Motor neuron (in vitro differentiated cells): ENCODE measurements around the gene LCN10. TPM values are rescaled to one million over a fixed set of nuclear protein-coding genes. Genes with fewer than 3 reads are reported as not detected.

Experiments used
- ATAC-seq, 8 experiments: fragments of 200-7000 bp; cut with Tn5 transposase; replicated peaks in 6 of 8; 2 replicates each; pipeline ENCODE4 v1.8.0; 2021; ENCODE audit warnings: mild to moderate bottlenecking in 8 of 8, moderate library complexity in 8 of 8
- H3K27ac ChIP-seq, 2 donors: fragments of 250-450 bp; sonication (Bioruptor Pico); 2 replicates each; pipeline ENCODE4 v1.9.0; 2021; ENCODE audit warnings: antibody characterized with exemption in 2 of 2, mild to moderate bottlenecking in 2 of 2, moderate library complexity in 1 of 2
- H3K4me1 ChIP-seq, 2 donors: fragments of 250-450 bp; sonication (Bioruptor Pico); replicated peaks in 1 of 2; 2 replicates each; pipeline ENCODE4 v1.6.1; 2021; ENCODE audit warnings: antibody characterized with exemption in 2 of 2, mild to moderate bottlenecking in 2 of 2, moderate library complexity in 1 of 2
- H3K4me3 ChIP-seq, 5 donors: fragments of 250-450 bp; sonication (Bioruptor Pico); 2 replicates each; pipeline ENCODE4 v1.9.0; 2021; ENCODE audit warnings: antibody characterized with exemption in 5 of 5, mild to moderate bottlenecking in 5 of 5, moderate library complexity in 4 of 5
- WGBS, 10 experiments: fragments of 450-650 bp; shearing (Covaris generic); methylation state at CpG; one replicate each; pipeline ENCODE4 v1.0.0; 2022; 5-methylcytosine and 5-hydroxymethylcytosine counted together
- in situ Hi-C, 9 experiments: fragments of 400-800 bp; cut with MboI; loops; one replicate each; pipeline ENCODE4 v1.15.0; 2021; ENCODE audit warnings: low sequenced_read_pairs in 9 of 9, low pct_unique_long_range_greater_than_20kb in 2 of 9; ENCODE audit not compliant: unreplicated experiment in 9 of 9
- total RNA-seq, 8 experiments: library from RNA; unstranded; fragments of 300-600 nt; gene quantifications; 2 replicates each; pipeline versions ENCODE4 v1.2.3 to v1.2.4, GENCODE V29; 2022

Gene LCN10
- total RNA-seq, 8 experiments from 2014 or later, result 0.05 to 1.7 (median 0.38) TPM

DNA sequence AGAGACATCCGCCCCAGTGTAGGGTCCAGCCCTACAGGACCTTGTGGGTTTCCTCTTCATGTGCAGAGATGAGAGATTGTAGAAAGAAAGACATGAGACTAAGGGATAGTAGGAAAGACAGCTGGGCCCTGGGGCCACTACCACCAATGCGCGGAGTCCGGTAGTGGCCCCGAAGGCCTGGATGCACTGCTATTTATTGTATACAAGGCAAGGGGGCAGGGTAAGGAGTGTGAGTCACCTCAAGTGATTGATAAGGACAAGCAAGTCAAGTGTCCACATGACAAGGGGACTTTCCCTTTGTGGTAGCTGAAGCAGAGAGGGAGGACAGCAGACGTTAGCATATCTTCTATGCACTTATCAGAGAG is 42.2 kb upstream of the LCN10 start:
- ATAC-seq, result peak in 5 of 8 experiments; percentile 26 to 65 (median 60)
- in situ Hi-C loops, result loop anchor here in 7 of 9 experiments (25.0 kb wide), 1 partner anchor 252 kb away; the partner anchor contains the start of genes ABCA2 (in 7 of the 7), FUT7 (in 7 of the 7) and NPDC1 (in 7 of the 7)
- Histone ChIP-seq H3K27ac (no peak overlapping the region), H3K4me1 (peaks cover 16 to 35% of the 10 kb centered on the region in 2 donors), H3K4me3 (no peak overlapping the region)
- 40 to 100% (median 93%) methylated on average over 1 to 5 of the region's 6 CpGs; no CpG with 5 or more reads in 5 of the 10 experiments for WGBS, 10 experiments

- 0 to 60% (median 38%) methylated on average over 3 to 9 of the region's 9 CpGs for WGBS, 10 experiments
- in situ Hi-C loops, result loop anchor here in 7 of 9 experiments (25.0 kb wide), 1 partner anchor 253 kb away; the partner anchor contains the start of genes ABCA2 (in 7 of the 7), FUT7 (in 7 of the 7) and NPDC1 (in 7 of the 7)
- Histone ChIP-seq H3K27ac (no peak overlapping the region), H3K4me1 (peaks cover 16 to 34% of the 10 kb centered on the region in 2 donors), H3K4me3 (no peak overlapping the region)
- ATAC-seq, result peak in 6 of 8 experiments; percentile 14 to 48 (median 31)
Measured at GRCh38 chr9:136784249-136784996, 41.7 kb upstream of the LCN10 start.

DNA sequence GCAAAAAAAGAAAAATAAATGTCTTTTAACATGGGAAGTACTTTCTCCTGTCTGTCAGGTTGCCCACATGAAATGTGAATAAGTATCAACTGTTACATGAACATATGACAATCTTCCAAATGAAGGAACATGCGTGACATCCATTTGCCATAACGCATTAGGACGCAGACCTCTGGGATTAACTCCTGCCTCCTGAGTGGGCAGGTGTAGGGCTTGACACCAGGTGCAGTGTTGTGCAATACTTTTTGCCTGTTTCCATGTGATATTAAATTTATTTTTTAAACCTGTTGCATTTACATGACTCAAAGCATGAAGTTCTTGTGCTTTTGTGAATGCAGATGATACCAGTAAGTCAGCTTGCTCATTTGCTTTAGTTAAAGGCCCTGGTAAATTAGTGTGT is 39.7 kb upstream of the LCN10 start:
- Histone ChIP-seq H3K27ac (no peak overlapping the region), H3K4me1 (peaks cover 14 to 30% of the 10 kb centered on the region in 2 donors), H3K4me3 (no peak overlapping the region)
- in situ Hi-C loops, result loop anchor here in 7 of 9 experiments (25.0 kb wide), 1 partner anchor 255 kb away; the partner anchor contains the start of genes ABCA2 (in 7 of the 7), FUT7 (in 7 of the 7) and NPDC1 (in 7 of the 7)
- ATAC-seq, result no peak
- 40 to 100% (median 93%) methylated on average over 1 to 3 of the region's 3 CpGs; no CpG with 5 or more reads in 3 of the 10 experiments for WGBS, 10 experiments

GRCh38 chr9:136779808-136780207 is 37.1 kb upstream of the LCN10 start:
- Histone ChIP-seq H3K27ac (no peak overlapping the region), H3K4me1 (peaks cover 9 to 11% of the 10 kb centered on the region in 2 donors), H3K4me3 (no peak overlapping the region)
- ATAC-seq, result peak in 1 of 8 experiments; percentile 54
- in situ Hi-C loops, result loop anchor here in 7 of 9 experiments (25.0 kb wide), 1 partner anchor 257 kb away; the partner anchor contains the start of genes ABCA2 (in 7 of the 7), FUT7 (in 7 of the 7) and NPDC1 (in 7 of the 7)
- 41 to 80% (median 54%) methylated on average over 1 to 5 of the region's 5 CpGs; no CpG with 5 or more reads in 4 of the 10 experiments for WGBS, 10 experiments

DNA sequence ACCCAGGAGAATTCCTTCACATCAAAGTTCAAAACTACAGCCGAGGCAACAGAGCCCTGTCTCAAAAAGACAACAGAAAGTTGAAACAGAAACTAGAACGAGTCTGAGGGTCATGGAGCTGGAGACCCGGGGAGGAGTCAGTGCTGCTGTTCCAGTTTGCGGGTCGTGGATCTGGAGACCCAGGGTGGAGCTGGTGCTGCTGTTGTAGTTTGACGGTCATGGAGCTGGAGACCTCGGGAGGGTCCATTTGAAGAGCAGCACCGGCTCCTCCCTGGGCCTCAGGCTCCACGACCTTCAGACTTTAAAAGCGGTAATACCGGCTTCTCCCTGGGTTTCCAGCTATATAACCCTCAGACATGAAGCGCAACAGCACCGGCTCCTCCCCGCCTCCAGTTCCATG is 34.6 kb upstream of the LCN10 start:
- in situ Hi-C loops, result loop anchor here in 7 of 9 experiments (25.0 kb wide), 1 partner anchor 260 kb away; the partner anchor contains the start of genes ABCA2 (in 7 of the 7), FUT7 (in 7 of the 7) and NPDC1 (in 7 of the 7)
- 0 to 90% (median 56%) methylated on average over 1 to 11 of the region's 14 CpGs; no CpG with 5 or more reads in 3 of the 10 experiments for WGBS, 10 experiments
- no peak for ATAC-seq
- H3K4me1 ChIP-seq, result no peaks in the 10 kb centered on the region
- no peak overlapping the region for H3K4me3 ChIP-seq
- no peak overlapping the region for H3K27ac ChIP-seq

- Histone ChIP-seq H3K27ac (no peak overlapping the region), H3K4me3 (no peak overlapping the region), H3K4me1 (no peaks in the 10 kb centered on the region)
- ATAC-seq, result no peak
- in situ Hi-C loops, result loop anchor here in 7 of 9 experiments (25.0 kb wide), 1 partner anchor 260 kb away; the partner anchor contains the start of genes ABCA2 (in 7 of the 7), FUT7 (in 7 of the 7) and NPDC1 (in 7 of the 7)
- WGBS, 10 experiments, result 17 to 100% (median 62%) methylated on average over 1 to 7 of the region's 7 CpGs; no CpG with 5 or more reads in 2 of the 10 experiments
Measured at GRCh38 chr9:136776947-136777346, 34.2 kb upstream of the LCN10 start.

DNA sequence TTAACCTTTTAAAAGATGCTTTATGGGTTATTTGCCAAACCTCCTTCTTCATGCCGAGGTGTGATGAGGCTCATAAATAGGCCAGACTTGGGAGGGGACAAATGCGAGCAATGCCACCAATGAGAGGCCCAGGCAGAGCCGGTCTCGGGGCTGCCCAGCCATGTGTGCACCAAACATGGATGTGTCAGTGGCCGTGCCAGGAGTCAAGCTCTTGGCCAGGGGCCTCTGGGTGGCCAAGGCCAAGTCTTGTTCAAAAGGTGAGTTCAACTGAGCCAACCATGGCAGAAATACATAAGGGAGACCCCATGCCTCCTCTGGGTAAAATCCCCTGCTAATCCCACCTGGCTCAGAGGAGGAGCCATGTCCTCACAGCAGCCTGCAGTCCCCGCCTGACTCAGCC is 32.5 kb upstream of the LCN10 start:
- H3K27ac ChIP-seq, result no peak overlapping the region
- ATAC-seq, result no peak
- no peaks in the 10 kb centered on the region for H3K4me1 ChIP-seq
- in situ Hi-C loops, result loop anchor here in 7 of 9 experiments (25.0 kb wide), 1 partner anchor 262 kb away; the partner anchor contains the start of genes ABCA2 (in 7 of the 7), FUT7 (in 7 of the 7) and NPDC1 (in 7 of the 7)
- WGBS, 10 experiments, result 60 to 87% (median 75%) methylated on average over 1 to 5 of the region's 6 CpGs; no CpG with 5 or more reads in 5 of the 10 experiments
- H3K4me3 ChIP-seq, result no peak overlapping the region

- Histone ChIP-seq H3K4me1 (no peaks in the 10 kb centered on the region), H3K4me3 (no peak overlapping the region), H3K27ac (no peak overlapping the region)
- WGBS, 10 experiments, result 17 to 100% (median 75%) methylated on average over 1 to 7 of the region's 12 CpGs; no CpG with 5 or more reads in 1 of the 10 experiments
- peak in 2 of 8 experiments; percentile 11 to 23 for ATAC-seq
- in situ Hi-C loops, result loop anchor here in 7 of 9 experiments (25.0 kb wide), 1 partner anchor 263 kb away; the partner anchor contains the start of genes ABCA2 (in 7 of the 7), FUT7 (in 7 of the 7) and NPDC1 (in 7 of the 7)
Measured at GRCh38 chr9:136774416-136775045, 31.8 kb upstream of the LCN10 start.

DNA sequence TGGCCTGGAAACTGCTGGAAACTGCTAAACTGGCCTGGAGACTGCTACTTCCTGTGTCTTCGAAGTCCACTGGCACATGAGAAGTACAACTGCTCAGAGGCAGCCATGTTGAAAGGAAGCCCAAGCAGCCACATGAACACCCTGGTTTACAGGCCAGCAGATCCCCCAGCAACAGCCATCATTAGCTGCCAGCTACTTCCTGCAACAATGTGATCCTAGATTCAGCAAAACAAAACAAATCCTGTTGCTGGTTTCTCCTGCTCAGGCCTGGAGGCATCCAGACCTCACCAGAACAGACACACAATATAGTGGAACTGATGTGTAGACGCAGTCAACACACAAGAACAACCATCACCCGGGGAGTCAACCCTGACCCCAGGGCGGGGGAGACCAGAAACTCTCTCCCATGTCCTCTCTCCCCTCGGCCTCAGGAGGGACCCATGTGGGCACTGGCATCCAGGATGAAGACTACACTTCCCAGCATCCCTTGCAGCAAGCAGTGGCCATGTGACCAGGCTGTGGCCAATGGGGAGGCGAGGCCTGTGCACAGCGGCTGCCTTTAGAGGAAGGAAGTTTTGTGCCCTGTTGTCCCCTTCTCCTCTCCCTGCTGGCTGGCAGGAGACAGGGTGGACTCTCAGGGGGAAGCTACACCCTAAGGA is 30.8 kb upstream of the LCN10 start:
- Histone ChIP-seq H3K27ac (no peak overlapping the region), H3K4me1 (no peaks in the 10 kb centered on the region), H3K4me3 (no peak overlapping the region)
- in situ Hi-C loops, result no loop called here
- 25 to 78% (median 59%) methylated on average over 1 to 5 of the region's 7 CpGs; no CpG with 5 or more reads in 1 of the 10 experiments for WGBS, 10 experiments
- ATAC-seq, result peak in 6 of 8 experiments; percentile 28 to 73 (median 32)

GRCh38 chr9:136771907-136772415 is 29.2 kb upstream of the LCN10 start:
- WGBS, 10 experiments, result 0 to 78% (median 41%) methylated on average over 1 to 3 of the region's 3 CpGs; no CpG with 5 or more reads in 5 of the 10 experiments
- in situ Hi-C loops, result no loop called here
- Histone ChIP-seq H3K4me1 (peaks cover 0 to 1% of the 10 kb centered on the region in 2 donors), H3K27ac (no peak overlapping the region), H3K4me3 (no peak overlapping the region)
- no peak for ATAC-seq

GRCh38 chr9:136769710-136770191 is 27.0 kb upstream of the LCN10 start:
- WGBS, 10 experiments, result no CpG with 5 or more reads among the region's 16 CpGs
- peak in 5 of 8 experiments; percentile 34 to 75 (median 37) for ATAC-seq
- H3K27ac ChIP-seq, result no peak overlapping the region
- peaks cover 2 to 5% of the 10 kb centered on the region in 2 donors for H3K4me1 ChIP-seq
- H3K4me3 ChIP-seq, result no peak overlapping the region
- in situ Hi-C loops, result no loop called here
